H1 (cell line): ENCODE results near the gene EXOC1. TPM values are rescaled to one million over a fixed set of nuclear protein-coding genes. Genes with fewer than 3 reads are reported as not detected.

ENCODE experiments used
- CTCF ChIA-PET: fragments of 300-600 bp; sonication (Branson Sonifier 250); formaldehyde crosslinking; loops from one replicate; lab custom pipeline; 2021; ENCODE audit not compliant: partially characterized antibody; lab: Charles Lee
- POLR2A ChIA-PET: fragments of 300-600 bp; sonication (Branson Sonifier 250); formaldehyde crosslinking; loops from one replicate; lab custom pipeline; 2021; ENCODE audit warnings: inconsistent platforms; ENCODE audit not compliant: partially characterized antibody; lab: Charles Lee
- DNase-seq, 2 experiments: peaks; one replicate each; pipeline versions ENCODE4 v3.0.0 to v3.0.0-alpha.2; 2010 to 2022; ENCODE audit warnings: low spot score in 2 of 2, low read depth in 1 of 2, mixed read lengths in 1 of 2
- FAIRE-seq: peaks from 2 replicates; lab custom pipeline; 2011; peaks lifted over from hg19 to GRCh38; lab: Jason Lieb, UNC
- H2AFZ ChIP-seq: 2 replicates; pipeline ENCODE4 v1.8.1; 2012; ENCODE audit warnings: low read length, inconsistent platforms
- H2AK5ac ChIP-seq: 2 replicates; pipeline ENCODE4 v1.6.1; 2013; ENCODE audit warnings: low read depth, low read length
- H2BK120ac ChIP-seq: replicated peaks from 2 replicates; pipeline ENCODE3; 2013; ENCODE audit warnings: low read depth, low read length, inconsistent platforms
- H2BK12ac ChIP-seq: 2 replicates; pipeline ENCODE4 v1.6.1; 2013; ENCODE audit warnings: low read depth, low read length
- H2BK15ac ChIP-seq: 2 replicates; pipeline ENCODE4 v1.6.1; 2013; ENCODE audit warnings: low read length
- H2BK20ac ChIP-seq: 2 replicates; pipeline ENCODE4 v1.6.1; 2013; ENCODE audit warnings: low read length
- H2BK5ac ChIP-seq: 2 replicates; pipeline ENCODE4 v1.6.1; 2013; ENCODE audit warnings: low read depth, low read length
- H3K14ac ChIP-seq: 2 replicates; pipeline ENCODE4 v1.6.1; 2013; ENCODE audit warnings: inconsistent platforms; ENCODE audit not compliant: insufficient read length
- H3K18ac ChIP-seq: 2 replicates; pipeline ENCODE4 v1.6.1; 2013; ENCODE audit warnings: low read length; ENCODE audit errors: extremely low read depth
- H3K23ac ChIP-seq: 2 replicates; pipeline ENCODE4 v1.6.1; 2013; ENCODE audit warnings: inconsistent platforms; ENCODE audit not compliant: insufficient read length
- H3K23me2 ChIP-seq: 2 replicates; pipeline ENCODE4 v1.6.1; 2013; ENCODE audit warnings: low read depth, low read length
- H3K27ac ChIP-seq: 2 replicates; pipeline ENCODE4 v1.6.1; 2011; ENCODE audit warnings: low read depth, low read length, inconsistent platforms
- H3K27me3 ChIP-seq, 4 experiments: replicated peaks in 1 of 4; 1 replicate in 1 of 4; 2 replicates in 3 of 4; pipeline versions ENCODE4 v1.6.1 to v1.8.1; 2011 to 2013; ENCODE audit warnings: low read length in 3 of 4, mild to moderate bottlenecking in 3 of 4, inconsistent platforms in 2 of 4, mixed read lengths in 2 of 4, moderate library complexity in 1 of 4; ENCODE audit not compliant: control insufficient read depth in 3 of 4, insufficient read depth in 3 of 4; ENCODE audit errors: extremely low read depth in 1 of 4
- H3K36me3 ChIP-seq, 4 experiments: 2 replicates each; pipeline versions ENCODE4 v1.6.1 to v1.8.1; 2011 to 2013; ENCODE audit warnings: mild to moderate bottlenecking in 4 of 4, low read length in 3 of 4, moderate library complexity in 2 of 4, control low read depth in 1 of 4, inconsistent platforms in 1 of 4; ENCODE audit not compliant: insufficient read depth in 4 of 4, control insufficient read depth in 2 of 4
- H3K4ac ChIP-seq: replicated peaks from 2 replicates; pipeline ENCODE3; 2013; ENCODE audit warnings: low read length, low read depth, mixed read lengths, inconsistent platforms; ENCODE audit not compliant: insufficient read length
- H3K4me1 ChIP-seq, 4 experiments: replicated peaks in 1 of 4; 1 replicate in 1 of 4; 2 replicates in 3 of 4; pipeline versions ENCODE4 v1.6.1 to v1.8.1; 2011 to 2013; ENCODE audit warnings: low read length in 3 of 4, inconsistent platforms in 2 of 4, mixed read lengths in 1 of 4; ENCODE audit not compliant: insufficient read depth in 4 of 4, control insufficient read depth in 3 of 4
- H3K4me2 ChIP-seq, 2 experiments: 2 replicates each; pipeline versions ENCODE4 v1.6.1 to v1.8.1; 2011 to 2013; ENCODE audit warnings: low read depth in 2 of 2, low read length in 2 of 2, control low read depth in 1 of 2, inconsistent platforms in 1 of 2, mild to moderate bottlenecking in 1 of 2; ENCODE audit not compliant: insufficient read depth in 1 of 2
- H3K4me3 ChIP-seq, 4 experiments: fragments of 200-600, 300-600 bp in 1 of 4; sonication (generic), shearing (Covaris generic), sonication (Bioruptor Twin) in 1 of 4; 2 replicates each; pipeline versions ENCODE4 v1.5.1 to v1.8.1; 2011 to 2016; ENCODE audit warnings: low read length in 4 of 4, low read depth in 3 of 4, control low read depth in 2 of 4, inconsistent platforms in 2 of 4, mild to moderate bottlenecking in 2 of 4, mixed read lengths in 1 of 4, moderate library complexity in 1 of 4; ENCODE audit not compliant: insufficient read depth in 2 of 4; ENCODE audit errors: extremely low read depth in 1 of 4
- H3K56ac ChIP-seq: replicated peaks from 2 replicates; pipeline ENCODE3; 2013; ENCODE audit warnings: low read depth, mild to moderate bottlenecking, mixed read lengths, low read length, inconsistent platforms; ENCODE audit not compliant: insufficient read length
- H3K79me1 ChIP-seq: 2 replicates; pipeline ENCODE4 v1.6.1; 2013; ENCODE audit warnings: low read depth, low read length, control low read depth
- H3K79me2 ChIP-seq, 2 experiments: 2 replicates each; pipeline versions ENCODE4 v1.6.1 to v1.8.1; 2012 to 2013; ENCODE audit warnings: low read length in 2 of 2, mild to moderate bottlenecking in 2 of 2, inconsistent platforms in 1 of 2; ENCODE audit not compliant: insufficient read depth in 2 of 2, control insufficient read depth in 1 of 2
- H3K9ac ChIP-seq, 4 experiments: replicated peaks in 1 of 4; 1 replicate in 1 of 4; 2 replicates in 3 of 4; pipeline versions ENCODE4 v1.6.1 to v1.8.1; 2011 to 2013; ENCODE audit warnings: low read depth in 3 of 4, low read length in 3 of 4, control low read depth in 2 of 4, mild to moderate bottlenecking in 2 of 4, moderate library complexity in 2 of 4, inconsistent platforms in 1 of 4; ENCODE audit errors: extremely low read depth in 1 of 4
- H3K9me3 ChIP-seq, 2 experiments: 2 replicates each; pipeline versions ENCODE4 v1.6.1 to v1.8.1; 2012 to 2013; ENCODE audit warnings: mild to moderate bottlenecking in 2 of 2, moderate library complexity in 2 of 2, control low read depth in 1 of 2, inconsistent platforms in 1 of 2, low read depth in 1 of 2, low read length in 1 of 2, mixed read lengths in 1 of 2; ENCODE audit not compliant: insufficient read depth in 2 of 2
- H4K20me1 ChIP-seq, 2 experiments: replicated peaks in 1 of 2; 2 replicates each; pipeline versions ENCODE3 to v1.8.1; 2011 to 2013; ENCODE audit warnings: inconsistent platforms in 2 of 2, low read length in 2 of 2, mild to moderate bottlenecking in 1 of 2; ENCODE audit not compliant: insufficient read depth in 2 of 2, control insufficient read depth in 1 of 2
- H4K5ac ChIP-seq: 2 replicates; pipeline ENCODE4 v1.6.1; 2013; ENCODE audit warnings: low read length, low read depth, mixed read lengths, inconsistent platforms; ENCODE audit not compliant: insufficient read length
- H4K8ac ChIP-seq: 2 replicates; pipeline ENCODE4 v1.8.0; 2013; ENCODE audit warnings: mild to moderate bottlenecking, moderate library complexity, low read length, inconsistent platforms; ENCODE audit not compliant: insufficient read depth; ENCODE audit errors: extremely low read depth
- H4K91ac ChIP-seq: replicated peaks from 2 replicates; pipeline ENCODE3; 2013; ENCODE audit warnings: low read length, mixed read lengths, inconsistent platforms; ENCODE audit not compliant: insufficient read length
- BCL11A ChIP-seq, 2 experiments: IDR thresholded peaks; one replicate each; pipeline ENCODE4 v1.6.1; 2011; ENCODE audit warnings: low read depth in 2 of 2, low read length in 2 of 2, mild to moderate bottlenecking in 2 of 2
- CREB1 ChIP-seq: IDR thresholded peaks from 2 replicates; pipeline ENCODE4 v1.6.1; 2012; ENCODE audit warnings: inconsistent platforms
- TEAD4 ChIP-seq: IDR thresholded peaks from 2 replicates; pipeline ENCODE4 v1.6.1; 2012; ENCODE audit warnings: low read depth, low read length, inconsistent platforms, mixed read lengths
- YY1 ChIP-seq: IDR thresholded peaks from 2 replicates; pipeline ENCODE4 v1.6.1; 2011; ENCODE audit warnings: low read depth, mild to moderate bottlenecking, low read length
- WGBS, 2 experiments: shearing (Covaris generic) in 1 of 2; methylation state at CpG; one replicate each; pipeline versions ENCODE4 v1.1.6 to v1.1.7; 2013 to 2015; ENCODE audit warnings: low lambda C conversion rate in 2 of 2, mixed read lengths in 2 of 2, inconsistent platforms in 1 of 2, low coverage in 1 of 2, missing lambda C conversion rate in 1 of 2; ENCODE audit not compliant: insufficient replicate concordance in 2 of 2, insufficient coverage in 1 of 2, insufficient read length in 1 of 2; ENCODE audit errors: extremely low coverage in 1 of 2, missing lambda C conversion rate in 1 of 2; 5-methylcytosine and 5-hydroxymethylcytosine counted together
- polyA plus RNA-seq, 7 experiments: library from polyadenylated mRNA; depleted of rRNA in 3 of 7; stranded (reverse) in 5 of 7; unstranded in 2 of 7; fragments of >200 nt in 5 of 7; fragments of 200-250 nt in 2 of 7; gene quantifications; 1 replicate in 5 of 7; 2 replicates in 1 of 7; 4 replicates in 1 of 7; pipeline versions ENCODE4 v1.2.1 to v1.2.3, GENCODE V29; 2011 to 2013; ENCODE audit warnings: missing spikeins in 2 of 7, mixed read lengths in 2 of 7
- total RNA-seq: library from RNA; stranded (reverse); fragmentation: NEBNext Ultra II Directional; extraction: Animal tissue kit (Norgen Biotek cat#: 25700); gene quantifications from 2 replicates; pipeline ENCODE4 v1.2.1, GENCODE V29; 2021

Gene EXOC1
- total and polyA plus RNA-seq, 2 of the 8 experiments (the other 6 are each of a cell fraction or from before 2014, with no cell fraction given), result 5.9 to 19.6 TPM

- FAIRE-seq, result no peak
- H2AK5ac ChIP-seq, result no peak overlapping the region
- H4K91ac ChIP-seq, result no peak overlapping the region
- H3K4me1 ChIP-seq, result peaks cover 0 to 3% (median 2%) of the 10 kb centered on the region in 4 experiments; a peak in 2 of 7 replicates
- H3K14ac ChIP-seq, result no peak overlapping the region
- H3K4me2 ChIP-seq, result no peak overlapping the region
- no peak overlapping the region for H3K4ac ChIP-seq
- no peak overlapping the region for H2AFZ ChIP-seq
- H3K23ac ChIP-seq, result no peak overlapping the region
- H3K9ac ChIP-seq, result no peak overlapping the region
- WGBS, 2 experiments, result 93% methylated on average over 1 of the region's 1 CpG; no CpG with 5 or more reads in 1 of the 2 experiments
- H2BK15ac ChIP-seq, result no peak overlapping the region
- H3K18ac ChIP-seq, result no peak overlapping the region
- no peak overlapping the region for H4K5ac ChIP-seq
- H2BK5ac ChIP-seq, result no peak overlapping the region
- CTCF ChIA-PET, result no interaction called here
- H3K36me3 ChIP-seq, result no peaks in the 10 kb centered on the region
- H2BK20ac ChIP-seq, result no peak overlapping the region
- POLR2A ChIA-PET, result no interaction called here
- H3K9me3 ChIP-seq, result no peaks in the 10 kb centered on the region
- H3K56ac ChIP-seq, result no peak overlapping the region
- no peaks in the 10 kb centered on the region for H4K20me1 ChIP-seq
- no peak overlapping the region for H3K4me3 ChIP-seq
- H3K79me2 ChIP-seq, result no peaks in the 10 kb centered on the region
- DNase-seq, result no peak
- TF ChIP-seq CREB1 (no peak), BCL11A (IDR thresholded peaks at IDR 0.05; ENCODE audit: low read depth in 2 of 2, low read length in 2 of 2) (no peak), YY1 (no peak), TEAD4 (no peak)
- no peaks in the 10 kb centered on the region for H3K27me3 ChIP-seq
- H4K8ac ChIP-seq, result no peak overlapping the region
- no peak overlapping the region for H2BK12ac ChIP-seq
- no peaks in the 10 kb centered on the region for H3K23me2 ChIP-seq
- no peaks in the 10 kb centered on the region for H3K79me1 ChIP-seq
- H2BK120ac ChIP-seq, result no peak overlapping the region
- no peak overlapping the region for H3K27ac ChIP-seq
Measured at GRCh38 chr4:55928846-55929245, 75.4 kb downstream of the EXOC1 start.
